HG03097 (cell line): ENCODE data around the gene CASTOR1.

Experiments used
- ATAC-seq: cut with Tn5 transposase; IDR thresholded peaks from one replicate; pipeline ENCODE4 v1.9.1; 2021; ENCODE audit not compliant: unreplicated experiment, low FRiP score

CASTOR1 gene

DNA sequence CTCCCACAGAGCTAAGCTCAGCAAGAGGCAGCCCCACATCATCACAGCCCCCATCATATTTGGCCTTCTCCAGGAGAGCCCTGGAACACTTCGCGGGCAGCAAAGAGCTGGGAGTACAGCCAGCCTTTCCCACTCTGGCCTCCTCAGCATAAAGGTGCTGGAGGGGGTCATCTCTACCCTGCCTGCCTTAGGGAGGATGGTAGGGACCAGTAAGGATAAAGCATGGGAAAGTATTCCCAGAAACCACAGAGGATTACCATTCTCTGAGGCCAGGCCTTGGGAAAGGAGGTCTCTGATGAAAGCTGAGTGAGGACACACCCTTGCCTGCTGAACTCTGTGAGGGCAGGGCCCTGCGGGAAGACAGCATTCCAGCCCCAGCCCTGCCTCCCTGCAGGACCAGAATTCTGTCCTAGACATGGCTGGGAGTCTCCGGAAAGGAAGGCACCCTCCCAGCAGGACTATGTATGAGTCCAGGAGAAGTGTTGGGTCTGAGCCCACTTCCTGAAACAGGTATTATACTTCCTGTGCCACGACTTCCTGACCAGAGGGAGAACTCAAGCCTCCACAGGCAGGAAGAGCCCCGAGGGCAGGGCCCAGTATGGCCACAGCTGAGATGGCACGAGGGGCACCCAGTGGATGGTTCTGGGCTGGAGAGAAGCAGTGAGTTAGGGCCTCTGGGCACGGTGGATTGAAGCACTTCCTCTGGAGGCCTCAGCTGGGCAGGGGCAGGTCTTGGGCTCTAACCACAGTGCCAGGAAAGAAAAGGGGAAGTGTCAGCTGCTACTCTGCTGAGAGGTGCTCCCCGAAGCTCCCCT, 12.9 kb upstream of the CASTOR1 start:
- ATAC-seq: no peak

DNA sequence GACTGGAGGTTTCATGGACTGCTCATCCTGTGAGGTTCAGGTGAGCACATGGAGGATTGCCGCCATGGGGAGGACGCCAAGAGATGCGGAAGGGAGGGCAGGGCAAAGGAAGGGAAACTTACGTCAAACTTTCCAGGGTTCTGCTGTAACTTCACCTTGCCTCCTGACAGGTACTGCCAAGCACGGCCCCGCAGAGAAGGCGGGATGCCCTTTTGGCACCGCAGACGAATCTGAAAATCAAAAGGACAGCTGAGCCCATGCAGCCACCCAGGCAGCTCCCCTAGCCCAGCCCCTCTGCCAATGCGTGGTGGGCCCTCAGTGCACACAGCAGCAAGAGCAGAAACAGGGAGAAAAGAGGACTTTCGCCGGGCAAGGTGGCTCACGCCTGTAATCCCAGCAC, 10.0 kb upstream of the CASTOR1 start:
- no peak for ATAC-seq

- no peak for ATAC-seq
Observed at GRCh38 chr22:30297991-30298701, 8.8 kb upstream of the CASTOR1 start.

DNA sequence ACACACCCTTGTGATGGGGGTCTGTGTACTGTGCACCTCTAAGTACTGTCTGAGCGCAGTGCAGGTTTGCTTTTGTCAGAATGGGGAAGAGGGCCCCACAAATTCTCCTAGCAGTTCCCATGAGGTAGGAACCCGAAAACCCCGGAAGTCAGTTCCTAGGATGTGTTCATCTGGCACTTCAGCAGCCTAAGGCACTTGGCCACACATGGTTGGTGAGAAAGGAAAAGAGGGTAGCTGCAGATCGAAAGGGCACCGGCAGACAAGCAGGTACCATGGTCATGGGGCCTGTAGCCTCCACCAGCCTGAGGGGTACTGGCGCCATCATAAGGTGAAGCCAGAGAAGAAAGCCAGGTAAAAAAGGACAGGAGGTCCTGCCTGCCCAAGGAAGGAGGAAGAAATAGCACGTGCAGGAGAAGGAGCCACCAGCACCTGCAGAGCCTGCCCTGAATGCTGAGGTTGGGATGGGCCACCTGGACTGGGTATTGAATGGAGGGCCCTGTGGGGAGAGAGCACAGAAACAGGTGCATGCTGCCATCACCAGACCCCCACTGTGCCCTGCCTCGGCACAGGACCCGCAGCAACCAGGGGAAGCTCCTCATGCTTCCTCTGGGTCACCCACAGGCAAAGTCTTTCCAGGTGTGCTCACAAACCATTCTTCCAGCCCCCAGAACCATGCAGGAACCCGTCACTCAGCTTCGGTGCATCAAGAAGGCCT, 8.1 kb upstream of the CASTOR1 start:
- no peak for ATAC-seq

DNA sequence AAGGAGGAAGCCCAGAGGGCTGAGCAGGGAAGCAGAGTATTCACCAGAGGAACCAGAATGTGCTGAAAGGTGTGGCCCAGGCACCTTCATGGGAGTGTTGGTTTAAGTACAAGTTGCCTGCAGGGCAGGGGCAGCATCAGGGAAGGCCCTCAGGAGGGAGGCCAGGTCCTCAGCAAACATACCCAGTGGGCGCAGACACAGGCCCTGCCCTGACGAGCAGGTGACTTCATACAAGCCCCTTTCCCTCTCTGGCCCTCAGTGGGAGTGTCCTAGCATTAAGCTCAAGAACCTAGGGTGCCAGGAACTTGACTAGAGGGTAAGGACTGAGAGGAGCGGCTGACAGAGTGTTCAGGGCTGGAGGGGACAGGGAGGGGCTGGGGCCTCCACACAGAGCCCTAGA, 7.5 kb upstream of the CASTOR1 start:
- ATAC-seq: no peak

DNA sequence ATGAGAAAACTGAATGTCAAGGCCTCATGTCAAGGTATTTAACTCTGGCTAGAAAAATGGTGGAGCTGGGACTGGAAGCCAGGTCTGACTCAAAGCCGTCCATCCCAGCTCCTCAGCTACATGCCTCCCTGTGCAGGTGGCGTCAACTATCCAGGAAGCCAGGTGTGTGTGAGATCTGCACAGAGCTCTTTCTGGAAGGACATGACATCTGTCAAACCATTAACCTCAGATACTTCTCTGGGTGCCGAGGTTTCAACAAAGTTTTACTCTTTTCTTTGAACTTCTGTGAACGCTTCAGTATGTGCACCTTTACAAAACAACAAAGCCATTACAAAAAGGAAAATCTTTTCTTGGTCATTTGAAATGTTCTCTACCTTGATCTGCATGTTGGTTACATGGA, 7.0 kb upstream of the CASTOR1 start:
- ATAC-seq: no peak

DNA sequence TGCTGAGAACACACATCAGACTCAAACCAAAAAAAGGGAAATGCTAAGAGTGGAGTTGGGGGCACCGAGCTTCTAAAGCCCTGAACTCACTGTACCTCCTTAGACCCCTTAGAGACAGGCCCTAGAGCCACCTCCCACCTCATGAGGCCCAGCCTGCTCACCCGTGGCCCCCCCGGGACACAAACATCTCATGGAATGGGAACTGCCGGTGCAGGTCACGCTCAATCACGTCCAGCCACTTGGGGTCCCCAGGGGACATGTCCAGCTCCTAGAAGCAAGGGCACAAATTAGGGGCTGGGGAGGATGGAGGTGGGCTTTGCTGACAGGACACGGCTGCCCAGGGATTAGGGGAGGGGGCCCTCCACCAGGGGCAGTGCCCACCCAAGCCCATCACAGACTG, 6.3 kb upstream of the CASTOR1 start:
- ATAC-seq: no peak

DNA sequence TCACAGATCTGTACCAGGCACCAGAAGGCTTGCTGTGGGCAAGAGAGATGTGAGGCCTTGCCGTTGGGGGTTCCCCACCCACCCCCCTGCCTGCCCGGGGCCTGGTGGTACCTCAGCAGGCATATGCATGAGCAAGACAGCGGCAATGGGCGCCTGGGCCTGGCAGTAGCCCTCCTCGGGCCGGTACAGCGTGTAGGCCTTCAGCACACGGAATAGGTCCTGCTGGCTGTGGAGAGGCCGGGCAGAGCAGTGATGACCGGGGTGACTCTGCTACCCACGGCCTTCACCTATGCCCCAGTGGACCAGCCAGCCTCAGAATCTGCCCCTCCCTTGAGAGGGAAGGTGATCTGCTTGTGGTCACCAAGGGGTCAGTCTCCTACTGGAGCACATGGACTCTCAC, 5.5 kb upstream of the CASTOR1 start:
- ATAC-seq: no peak

GRCh38 chr22:30294066-30294465, 4.8 kb upstream of the CASTOR1 start:
- ATAC-seq: no peak

DNA sequence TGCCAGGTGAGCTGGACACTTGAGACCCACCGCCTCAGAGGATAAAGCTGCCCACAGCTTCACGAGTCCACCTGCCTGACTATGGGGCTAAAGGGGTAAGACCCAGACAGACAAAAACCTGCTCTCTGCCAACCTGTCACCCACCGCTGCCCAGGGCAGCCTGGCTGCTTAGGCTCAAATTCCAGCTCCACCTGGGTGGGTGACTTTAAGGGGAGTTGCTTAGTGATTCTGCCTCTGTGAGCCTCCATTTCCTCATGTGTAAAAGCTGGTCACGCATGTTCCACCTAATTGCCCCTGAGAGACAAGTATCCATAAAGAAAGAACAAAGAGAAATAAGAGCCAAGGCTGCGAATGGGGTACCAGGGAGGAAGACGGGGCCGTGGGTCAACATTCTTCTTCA, 3.7 kb upstream of the CASTOR1 start:
- ATAC-seq: no peak

DNA sequence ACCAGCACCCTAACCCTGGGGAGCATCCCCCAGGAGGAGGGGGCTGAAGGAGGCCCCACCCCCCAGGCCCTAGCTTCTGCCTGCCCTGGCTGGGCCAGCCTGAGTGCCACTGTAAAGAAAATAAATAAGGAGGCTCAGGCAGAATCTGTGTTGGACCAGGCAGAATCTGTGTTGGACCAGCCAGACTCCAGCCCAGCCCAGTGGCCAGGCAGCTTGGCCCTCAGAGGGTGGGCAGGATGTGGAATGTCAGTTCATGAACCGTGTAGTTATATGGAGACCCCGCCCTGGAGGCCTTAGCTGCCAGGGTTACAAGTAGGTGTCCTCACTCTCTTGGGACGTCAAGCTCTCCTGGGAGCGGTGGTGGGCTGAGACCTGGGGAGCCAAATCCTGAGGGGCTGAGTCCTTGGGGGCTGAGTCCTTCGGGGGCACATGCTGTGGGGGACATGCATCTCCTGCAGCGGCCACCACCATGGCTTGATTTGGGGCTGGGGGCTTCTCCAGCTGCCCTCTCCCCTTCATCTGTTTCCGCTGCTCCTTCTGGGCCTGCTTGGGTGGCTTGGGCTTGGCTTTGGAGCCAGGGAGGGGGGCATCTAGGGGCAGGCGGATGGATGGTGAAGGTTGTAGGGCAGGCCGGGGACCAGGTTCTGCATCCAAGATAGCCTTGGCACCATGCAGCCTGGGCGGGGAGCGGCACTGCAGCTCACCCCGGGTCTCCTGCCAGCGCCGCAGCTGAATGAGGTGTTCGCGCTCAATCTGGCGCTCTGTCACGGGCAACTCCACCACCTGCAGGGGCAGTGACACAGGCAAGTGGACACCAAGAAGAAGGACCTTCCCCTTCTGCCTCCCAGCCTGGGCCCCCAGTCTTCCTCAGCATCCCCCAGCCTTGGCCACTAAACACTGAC, 3.0 kb upstream of the CASTOR1 start:
- ATAC-seq: no peak

- ATAC-seq: no peak
Observed at GRCh38 chr22:30291058-30291892, 2.0 kb upstream of the CASTOR1 start.

- no peak for ATAC-seq
Observed at GRCh38 chr22:30290342-30291057, 1.2 kb upstream of the CASTOR1 start.

DNA sequence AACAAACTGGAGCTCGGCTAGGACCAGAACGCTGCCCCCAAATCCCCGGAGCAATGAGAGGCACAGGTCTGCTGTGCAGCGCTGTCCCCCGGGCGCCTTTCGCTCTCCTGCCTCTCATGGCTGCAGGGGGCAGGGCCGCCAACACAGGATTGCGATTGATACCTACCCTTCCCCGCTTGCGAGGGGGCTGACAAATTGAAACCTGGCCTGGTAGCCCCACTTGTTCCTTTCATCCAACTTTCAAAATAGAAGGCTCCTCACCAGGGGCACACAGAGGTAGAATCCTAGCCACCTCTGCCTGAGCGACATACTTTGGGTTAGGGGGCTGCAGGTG, 642 bp upstream of the CASTOR1 start:
- ATAC-seq: no peak

DNA sequence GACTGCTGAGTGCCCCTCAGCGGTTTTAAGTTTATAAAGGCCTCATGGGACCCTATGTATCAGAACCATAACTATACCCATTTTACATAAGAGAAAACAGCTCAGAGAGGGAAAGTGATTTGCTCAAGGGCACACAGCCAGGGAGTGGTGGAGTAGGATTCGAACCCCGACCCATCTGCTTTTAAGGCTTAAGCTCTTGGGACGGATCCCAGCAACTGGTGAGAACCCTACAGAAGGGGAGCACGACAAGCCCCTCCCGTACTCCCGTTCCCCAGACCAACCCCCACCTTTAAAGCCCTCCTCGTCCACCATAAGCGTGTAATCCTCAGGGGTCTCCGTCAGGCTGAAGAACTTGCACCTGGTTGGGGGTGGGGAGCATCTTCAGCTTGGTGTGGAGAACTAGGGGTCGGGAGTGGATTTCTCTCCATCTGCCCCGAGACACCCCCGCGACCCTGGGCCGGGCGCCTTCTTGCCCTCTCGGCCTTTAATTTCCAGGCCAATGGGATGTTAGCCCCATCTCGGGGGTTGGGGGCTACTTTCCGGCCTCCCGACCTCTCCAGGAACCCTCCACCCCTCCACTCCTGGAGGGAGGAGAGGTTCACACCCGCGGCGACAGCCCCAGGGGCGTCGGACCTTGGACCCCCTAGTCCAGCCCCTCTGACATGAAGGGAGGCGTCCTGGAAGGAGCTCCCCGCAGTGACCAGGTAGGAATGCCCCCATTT, 725 bp downstream of the CASTOR1 start:
- ATAC-seq: no peak

DNA sequence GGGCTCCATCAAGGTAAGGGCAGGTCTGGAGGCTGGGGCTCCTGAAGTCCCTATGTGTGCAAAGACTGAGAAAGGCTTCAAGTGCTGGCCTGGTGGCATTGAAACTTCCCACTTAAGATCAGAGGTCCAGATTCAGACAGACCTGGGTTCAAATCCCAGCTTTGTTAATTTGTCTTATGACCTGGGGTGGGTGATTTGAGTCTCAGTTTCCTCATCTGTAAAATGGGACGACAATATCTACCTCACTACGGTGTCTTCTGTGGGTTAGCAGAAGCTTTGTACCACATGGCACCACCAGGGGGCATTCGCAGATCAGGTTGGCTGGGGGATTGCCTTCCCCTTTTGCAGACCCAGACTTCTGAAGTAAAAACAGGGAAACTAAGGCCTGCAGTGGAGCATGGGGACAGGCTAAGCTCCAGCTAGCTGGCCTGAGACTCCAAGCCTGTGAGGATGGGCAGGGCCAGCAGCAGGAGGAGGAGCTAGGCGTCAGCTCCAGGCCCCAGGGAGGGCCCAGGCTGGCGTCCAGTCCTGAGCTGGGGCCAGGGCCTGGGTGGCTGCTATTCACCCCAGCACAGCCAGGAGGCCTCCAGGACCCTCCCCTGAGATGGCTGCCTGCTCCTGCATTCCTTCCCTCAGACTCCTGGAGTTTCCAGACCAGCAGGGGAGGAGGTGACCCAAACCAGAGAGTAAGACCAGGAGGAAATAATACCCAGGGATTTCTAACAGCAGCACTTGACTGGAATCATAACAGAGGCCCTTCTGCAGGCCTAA, 1.5 kb downstream of the CASTOR1 start:
- ATAC-seq: no peak

DNA sequence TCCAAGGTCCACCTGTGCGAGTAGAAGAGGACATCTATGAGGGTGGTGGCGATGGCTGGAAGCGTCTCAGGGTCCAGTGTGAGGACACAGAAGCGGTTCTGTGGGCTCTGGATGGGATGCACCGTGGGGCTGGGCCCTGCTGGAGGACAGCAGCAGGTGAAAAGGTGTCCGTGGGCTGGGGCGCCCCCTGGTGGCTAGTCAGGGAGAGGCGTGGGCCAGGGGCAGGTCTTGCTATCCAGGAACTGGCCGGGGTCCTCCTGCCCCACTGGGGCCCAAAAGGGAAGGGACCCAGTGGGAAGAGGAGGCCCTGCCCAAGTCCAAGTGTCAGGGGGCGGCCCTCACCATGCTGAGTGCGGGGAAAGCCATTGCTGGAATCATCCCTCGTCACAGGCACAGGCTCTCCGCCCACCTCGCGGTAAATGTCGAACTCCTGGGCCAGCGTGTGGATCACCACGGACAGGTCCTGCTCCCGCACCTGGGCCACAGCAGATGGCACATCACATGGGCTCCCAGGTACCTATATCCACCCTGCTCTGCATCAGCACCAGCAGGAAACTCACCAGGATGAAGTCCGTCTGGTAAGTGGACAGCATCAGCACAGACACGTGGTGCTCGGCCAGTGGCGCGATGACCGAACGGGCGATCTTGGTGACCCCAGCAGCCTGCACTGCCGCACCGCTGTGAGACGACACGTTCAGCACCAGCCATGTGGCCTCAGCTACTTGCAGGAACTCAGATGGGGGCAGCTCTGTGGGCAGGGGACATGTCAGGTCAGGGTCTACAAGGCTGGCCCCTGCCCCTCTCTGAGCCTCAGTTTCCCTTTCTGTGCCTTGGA, 2.3 kb downstream of the CASTOR1 start:
- no peak for ATAC-seq
